Right cardiac atrium (tissue), 5 donors: Measurements from ENCODE around the gene OAT. TPM values are rescaled to one million over a fixed set of nuclear protein-coding genes. Genes with fewer than 3 reads are reported as not detected.

Experiments
- ATAC-seq, 2 donors: fragments of 200-7000 bp; cut with Tn5 transposase; one replicate each; pipeline versions ENCODE4 v1.8.0 to v1.9.1; 2020; ENCODE audit warnings: moderate library complexity in 2 of 2, mild to moderate bottlenecking in 1 of 2
- DNase-seq, 3 donors: peaks; one replicate each; pipeline ENCODE4 v3.0.0-alpha.2; 2020
- H3K27ac ChIP-seq: one replicate; pipeline ENCODE4 v1.5.1; 2013; ENCODE audit warnings: mild to moderate bottlenecking, low read length, control low read depth, moderate library complexity
- H3K27me3 ChIP-seq: one replicate; pipeline ENCODE4 v1.6.1; 2013; ENCODE audit not compliant: control insufficient read depth, insufficient read depth
- H3K4me1 ChIP-seq: one replicate; pipeline ENCODE4 v1.6.1; 2013; ENCODE audit warnings: low read length; ENCODE audit not compliant: control insufficient read depth, insufficient read depth
- H3K4me3 ChIP-seq: one replicate; pipeline ENCODE4 v1.5.1; 2013; ENCODE audit warnings: low read length, control low read depth
- H3K9me3 ChIP-seq: one replicate; pipeline ENCODE4 v1.6.1; 2013; ENCODE audit warnings: low read length; ENCODE audit not compliant: control insufficient read depth
- WGBS: extraction: QIAGEN DNeasy Blood & Tissue Kit; methylation state at CpG from one replicate; pipeline ENCODE4 v1.1.7; 2013; 5-methylcytosine and 5-hydroxymethylcytosine counted together
- intact Hi-C, 4 donors: fragments of 100-400 bp; cut with DNase I; formaldehyde crosslinking; loops; one replicate each; pipeline versions ENCODE4 v1.11.0 to v1.14.0; 2022 to 2023
- polyA plus RNA-seq: library from polyadenylated mRNA; stranded (reverse); fragments of 200-250 nt; gene quantifications from one replicate; pipeline ENCODE4 v1.2.3, GENCODE V29; 2013
- total RNA-seq, 4 donors: library from RNA; stranded (reverse); fragmentation: NEBNext Ultra II Directional; extraction: Animal tissue kit (Norgen Biotek cat#: 25700); gene quantifications; one replicate each; pipeline ENCODE4 v1.2.1, GENCODE V29; 2021
- donor health status: healthy with polysubstance abuse.
- donor health status: DM: no; HTN: yes; CAD: no.
- donor health status: DM: no; HTN: no; CAD: no.
- donor health status: DM: no; HTN: yes; CAD: no; lungs with severe emphysema.
- donor health status: DM: yes; HTN: yes; CAD: no.

Gene OAT
- total and polyA plus RNA-seq, 5 donors = 34.7 to 47.8 (median 42.2) TPM

DNA sequence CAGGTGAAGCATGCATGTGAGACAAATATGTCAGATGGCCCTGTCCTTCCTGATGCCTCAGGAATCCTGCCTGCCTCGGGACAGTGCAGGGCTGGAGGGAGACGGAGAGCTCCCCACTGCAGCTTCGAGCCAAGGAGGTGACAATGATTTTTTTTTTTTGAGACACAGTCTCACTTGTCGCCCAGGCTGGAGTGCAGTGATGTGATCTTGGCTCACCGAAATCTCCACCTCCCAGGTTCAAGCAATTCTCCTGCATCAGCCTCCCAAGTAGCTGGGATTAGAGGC, 68.8 kb downstream of the OAT start:
- H3K27ac ChIP-seq = no peak overlapping the region

DNA sequence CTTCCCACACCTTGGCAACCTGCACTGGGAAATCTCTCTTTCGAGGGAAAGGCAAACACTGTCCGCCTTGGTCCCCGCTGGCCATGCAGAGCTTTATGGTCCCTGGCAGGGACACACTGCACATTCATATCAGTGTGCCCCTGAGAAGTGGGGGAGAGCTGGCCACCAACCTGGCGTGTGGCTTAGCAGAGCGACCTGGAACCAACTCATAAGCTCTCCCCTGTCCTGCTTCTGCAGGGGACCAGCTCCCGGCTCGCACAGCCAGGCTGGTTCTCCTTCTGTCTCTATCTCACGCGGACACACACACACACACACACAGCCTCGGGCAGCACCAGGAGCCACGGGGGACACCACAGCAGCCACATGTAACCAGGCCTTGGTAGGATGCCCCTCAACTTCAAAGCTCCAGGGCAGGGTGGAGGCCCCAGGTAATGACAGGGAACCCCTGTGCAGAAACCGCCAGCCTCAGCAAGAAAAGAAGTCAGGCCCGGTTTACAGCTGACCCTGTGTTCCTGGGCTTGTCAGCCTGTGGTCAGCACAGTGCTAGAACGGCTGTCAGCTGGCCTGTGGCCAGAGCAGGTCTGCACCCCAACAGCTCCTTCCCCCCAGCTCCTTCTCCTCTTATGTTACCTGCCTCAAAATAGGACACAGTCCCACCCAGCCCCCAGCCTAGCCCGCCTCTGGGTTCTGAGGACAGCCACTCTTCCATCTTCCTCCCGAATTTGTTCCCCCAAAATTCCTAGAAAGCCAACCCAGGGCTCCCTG, 69.3 kb downstream of the OAT start:
- no peak overlapping the region for H3K27ac ChIP-seq
- no peaks in the 10 kb centered on the region for H3K27me3 ChIP-seq
- no peak overlapping the region for H3K4me3 ChIP-seq
- WGBS = 80% methylated on average over 16 of the region's 16 CpGs
- no peaks in the 10 kb centered on the region for H3K9me3 ChIP-seq
- intact Hi-C loops = no loop called here
- DNase-seq = no peak
- H3K4me1 ChIP-seq = peaks cover under 1% of the 10 kb centered on the region
- no peak for ATAC-seq

More for the DNA sequence above, 68.8 kb downstream of the OAT start:
- ATAC-seq (no peak), DNase-seq (no peak)
- intact Hi-C loops = no loop called here
- H3K4me3 ChIP-seq = no peak overlapping the region
- no peaks in the 10 kb centered on the region for H3K27me3 ChIP-seq
- H3K9me3 ChIP-seq = no peaks in the 10 kb centered on the region
- H3K4me1 ChIP-seq = peaks cover 4% of the 10 kb centered on the region
- 74% methylated on average over 5 of the region's 5 CpGs for WGBS

DNA sequence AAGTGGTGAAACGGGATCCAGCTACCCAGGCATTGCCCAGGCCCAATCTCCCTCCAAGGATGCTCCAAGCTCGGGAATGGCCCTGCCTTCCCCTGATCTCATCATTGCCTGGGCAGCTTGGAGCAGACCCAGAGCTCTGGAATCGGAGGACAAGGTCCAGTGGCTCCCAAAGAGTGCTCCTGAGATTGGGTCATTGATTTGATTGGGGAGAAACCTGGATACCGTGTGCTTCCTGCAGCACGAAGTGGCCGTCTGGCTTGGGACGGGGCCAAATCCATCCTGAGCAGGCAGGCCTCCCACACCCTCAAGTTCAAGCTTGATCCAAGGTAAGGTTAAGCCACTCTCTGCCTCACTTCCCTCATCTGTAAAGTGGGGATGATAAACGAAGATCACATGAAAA, 69.9 kb downstream of the OAT start:
- Histone ChIP-seq H3K27me3 (no peaks in the 10 kb centered on the region), H3K27ac (no peak overlapping the region), H3K4me1 (no peaks in the 10 kb centered on the region), H3K4me3 (no peak overlapping the region), H3K9me3 (no peaks in the 10 kb centered on the region)
- ATAC-seq = no peak
- DNase-seq = no peak
- intact Hi-C loops = no loop called here
- 69% methylated on average over 8 of the region's 8 CpGs for WGBS

DNA sequence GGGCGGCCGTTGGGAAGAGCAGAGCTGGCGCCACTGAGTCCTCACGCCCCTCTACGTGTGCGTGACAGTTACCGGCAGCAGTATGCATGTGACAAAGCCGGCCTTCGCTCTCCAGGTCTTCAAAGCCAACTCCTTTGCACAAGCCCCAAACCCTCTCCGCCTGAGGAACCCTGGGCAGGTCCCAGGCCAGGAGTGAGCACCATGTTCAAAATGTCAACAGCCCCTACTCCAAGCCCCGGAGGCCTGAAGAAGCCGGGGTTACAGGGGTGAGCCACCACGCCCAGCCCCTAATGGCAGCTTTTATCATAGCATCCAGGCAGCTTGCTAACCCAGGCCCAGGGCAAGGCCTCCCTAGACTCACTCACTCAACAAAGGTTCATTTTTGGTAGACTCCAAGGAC, 70.8 kb downstream of the OAT start:
- DNase-seq = no peak

More for the DNA sequence above, 70.8 kb downstream of the OAT start:
- Histone ChIP-seq H3K4me3 (no peak overlapping the region), H3K4me1 (no peaks in the 10 kb centered on the region), H3K27ac (no peak overlapping the region), H3K27me3 (no peaks in the 10 kb centered on the region), H3K9me3 (no peaks in the 10 kb centered on the region)
- no peak for ATAC-seq
- intact Hi-C loops = no loop called here
- 87% methylated on average over 13 of the region's 13 CpGs for WGBS

Other genes with a start within 250 kb of the OAT start
- gene NKX1-2, start 31.1 kb upstream of the OAT start, total RNA-seq = not detected
- gene NKX1-2, start 31.1 kb upstream of the OAT start, polyA plus RNA-seq = not detected
- 10 to 100 TPM; 18.3 to 24.9 (median 20.0) TPM for gene LHPP, start 42.9 kb upstream of the OAT start, total RNA-seq
- gene LHPP, start 42.9 kb upstream of the OAT start, polyA plus RNA-seq = 17.8 TPM